B cell (primary cell): ENCODE measurements around the gene DMC1. TPM values are rescaled to one million over a fixed set of nuclear protein-coding genes. Genes with fewer than 3 reads are reported as not detected.

ENCODE experiments used
- ATAC-seq: fragments of 200-7000 bp; cut with Tn5 transposase; one replicate; pipeline ENCODE4 v1.10.0; 2021; ENCODE audit warnings: low read depth, mild to moderate bottlenecking, moderate number of reproducible peaks, moderate library complexity
- CTCF ChIA-PET: fragments of 350-600 bp; sonication (Branson Sonifier 250); formaldehyde crosslinking; loops from one replicate; lab custom pipeline; 2021; ENCODE audit warnings: antibody characterized with exemption, inconsistent platforms; lab: Charles Lee
- POLR2A ChIA-PET: fragments of 350-600 bp; sonication (Branson Sonifier 250); formaldehyde crosslinking; loops from one replicate; lab custom pipeline; 2021; ENCODE audit warnings: antibody characterized with exemption; lab: Charles Lee
- DNase-seq: peaks from one replicate; pipeline ENCODE4 v3.0.0; 2013
- H2AFZ ChIP-seq: 2 replicates; pipeline ENCODE4 v1.6.1; 2012; ENCODE audit warnings: mild to moderate bottlenecking, low read depth, low read length; ENCODE audit not compliant: insufficient read depth, poor library complexity, severe bottlenecking
- H3K27ac ChIP-seq, 2 donors: 1 replicate in 1 of 2; 2 replicates in 1 of 2; pipeline ENCODE4 v1.5.1; 2012 to 2013; ENCODE audit warnings: low read length in 2 of 2, mild to moderate bottlenecking in 2 of 2, moderate library complexity in 1 of 2
- H3K27me3 ChIP-seq, 4 experiments: fragments of 200-600 bp in 1 of 4; sonication (generic) in 1 of 4; replicated peaks in 1 of 4; 1 replicate in 2 of 4; 2 replicates in 2 of 4; pipeline versions ENCODE4 v1.6.1 to v1.7.0; 2013 to 2016; ENCODE audit warnings: low read length in 3 of 4, mild to moderate bottlenecking in 2 of 4, mixed read lengths in 1 of 4, moderate library complexity in 1 of 4; ENCODE audit not compliant: insufficient read depth in 4 of 4, control insufficient read depth in 3 of 4; ENCODE audit errors: control extremely low read depth in 1 of 4
- H3K36me3 ChIP-seq, 2 experiments: replicated peaks in 1 of 2; 1 replicate in 1 of 2; 2 replicates in 1 of 2; pipeline versions ENCODE4 v1.6.1 to v1.7.1; 2013; ENCODE audit warnings: low read length in 1 of 2; ENCODE audit not compliant: insufficient read depth in 2 of 2, control insufficient read depth in 1 of 2; ENCODE audit errors: control extremely low read depth in 1 of 2, extremely low read depth in 1 of 2
- H3K4me1 ChIP-seq, 2 donors: fragments of 200-600 bp in 1 of 2; sonication (generic) in 1 of 2; 1 replicate in 1 of 2; 2 replicates in 1 of 2; pipeline versions ENCODE4 v1.5.1 to v1.6.1; 2013 to 2017; ENCODE audit warnings: low read length in 2 of 2; ENCODE audit not compliant: control insufficient read depth in 2 of 2, insufficient read depth in 2 of 2
- H3K4me2 ChIP-seq: replicated peaks from 2 replicates; pipeline ENCODE3; 2012; ENCODE audit warnings: mild to moderate bottlenecking, low read depth, low read length; ENCODE audit not compliant: poor library complexity, severe bottlenecking
- H3K4me3 ChIP-seq, 5 experiments: fragments of 200-600 bp in 1 of 5; sonication (generic) in 1 of 5; 1 replicate in 3 of 5; 2 replicates in 2 of 5; pipeline versions ENCODE4 v1.5.1 to v1.7.0; 2011 to 2016; ENCODE audit warnings: low read length in 4 of 5, mild to moderate bottlenecking in 4 of 5, low read depth in 2 of 5, control low read depth in 1 of 5, moderate library complexity in 1 of 5; ENCODE audit not compliant: insufficient read depth in 1 of 5; ENCODE audit errors: control extremely low read depth in 1 of 5, extremely low read depth in 1 of 5
- H3K79me2 ChIP-seq: fragments of 200-600 bp; sonication (generic); one replicate; pipeline ENCODE4 v1.6.0; 2016; ENCODE audit warnings: low read length; ENCODE audit not compliant: control insufficient read depth, insufficient read depth
- H3K9ac ChIP-seq: fragments of 200-600 bp; sonication (generic); 2 replicates; pipeline ENCODE4 v1.6.1; 2017; ENCODE audit warnings: mild to moderate bottlenecking, low read length, moderate library complexity
- H3K9me3 ChIP-seq, 3 donors: one replicate each; pipeline versions ENCODE4 v1.6.1 to v1.7.1; 2013; ENCODE audit warnings: low read length in 2 of 3; ENCODE audit not compliant: control insufficient read depth in 2 of 3, insufficient read depth in 1 of 3; ENCODE audit errors: control extremely low read depth in 1 of 3
- H4K20me1 ChIP-seq: 2 replicates; pipeline ENCODE4 v1.6.0; 2012; ENCODE audit warnings: mild to moderate bottlenecking, low read length; ENCODE audit not compliant: insufficient read depth, control insufficient read depth, poor library complexity, severe bottlenecking
- H3K27ac Mint-ChIP-seq: one replicate; pipeline ENCODE4 v1.8.0; 2021; ENCODE audit warnings: mixed read lengths
- H3K27me3 Mint-ChIP-seq: one replicate; pipeline ENCODE4 v1.8.0; 2021; ENCODE audit warnings: mixed read lengths
- H3K4me1 Mint-ChIP-seq: one replicate; pipeline ENCODE4 v1.8.0; 2021; ENCODE audit warnings: mixed read lengths
- H3K4me3 Mint-ChIP-seq: one replicate; pipeline ENCODE4 v1.8.0; 2021; ENCODE audit warnings: mixed read lengths
- H3K9me3 Mint-ChIP-seq: one replicate; pipeline ENCODE4 v1.8.0; 2022; ENCODE audit warnings: mixed read lengths; ENCODE audit not compliant: insufficient read depth
- CTCF ChIP-seq: fragments of 200-600 bp; IDR thresholded peaks from one replicate; pipeline ENCODE4 v1.8.0; 2022; ENCODE audit warnings: antibody characterized with exemption, mild to moderate bottlenecking
- EZH2 ChIP-seq: IDR thresholded peaks from 2 replicates; pipeline ENCODE4 v1.6.1; 2012; ENCODE audit warnings: borderline replicate concordance, low read depth, mild to moderate bottlenecking, moderate library complexity, low read length; ENCODE audit not compliant: insufficient read depth, poor library complexity, severe bottlenecking
- WGBS: methylation state at CpG from one replicate; pipeline ENCODE4 v1.1.5; 2013; ENCODE audit warnings: missing lambda C conversion rate; ENCODE audit not compliant: insufficient coverage; 5-methylcytosine and 5-hydroxymethylcytosine counted together
- intact Hi-C: fragments of 100-400 bp; cut with micrococcal nuclease; formaldehyde crosslinking; loops from one replicate; pipeline ENCODE4 v1.10.0; 2022
- polyA plus RNA-seq: library from polyadenylated mRNA; depleted of rRNA; stranded (reverse); fragments of >200 nt; gene quantifications from 2 replicates; pipeline ENCODE4 v1.2.3, GENCODE V29; 2012
- total RNA-seq, 2 donors: library from RNA; stranded (reverse); fragments of 120-200 nt in 1 of 2; gene quantifications; 1 replicate in 1 of 2; 2 replicates in 1 of 2; pipeline versions ENCODE4 v1.2.3 to v1.2.4, GENCODE V29; 2013 to 2022

DMC1 gene
- total and polyA plus RNA-seq, 2 donors (not counting 1 experiment from before 2014, with no cell fraction given), result 0.64 TPM; not detected in 1

- intact Hi-C loops, result no loop called here
- Histone ChIP-seq H3K27me3 (no peaks in the 10 kb centered on the region), H3K4me3 (no peak overlapping the region), H3K27ac (no peak overlapping the region), H3K9me3 (no peaks in the 10 kb centered on the region), H3K4me1 (no peaks in the 10 kb centered on the region), H3K36me3 (peaks cover 6 to 63% of the 10 kb centered on the region in 2 experiments), H3K4me2 (no peak overlapping the region), H3K79me2 (no peaks in the 10 kb centered on the region), H3K9ac (no peak overlapping the region), H4K20me1 (peaks cover 11% of the 10 kb centered on the region), H2AFZ (no peak overlapping the region)
- no peak for ATAC-seq
- POLR2A ChIA-PET, result interaction anchor here (1.5 kb wide), 1 partner anchor 16 kb away, joined by 5 read pairs; no protein-coding TSS in a partner anchor
- CTCF ChIA-PET, result interaction anchor here (0.9 to 1.0 kb wide), 2 partner anchors 30 to 91 kb away, joined by 3 read pairs; no protein-coding TSS in a partner anchor
- peaks cover 2% of the 10 kb centered on the region for H3K4me1 Mint-ChIP-seq
- H3K4me3 Mint-ChIP-seq, result no peak overlapping the region
- 100% methylated on average over 3 of the region's 3 CpGs for WGBS
- DNase-seq, result no peak
- TF ChIP-seq EZH2 (no peak), CTCF (no peak)
- H3K9me3 Mint-ChIP-seq, result no peaks in the 10 kb centered on the region
- no peaks in the 10 kb centered on the region for H3K27me3 Mint-ChIP-seq
- peak overlapping the region; percentile 17 for H3K27ac Mint-ChIP-seq
Observed at GRCh38 chr22:38481162-38481870, 88.7 kb downstream of the DMC1 start.

- Mint-ChIP-seq H3K4me1 (peaks cover 1% of the 10 kb centered on the region), H3K9me3 (no peaks in the 10 kb centered on the region), H3K4me3 (no peak overlapping the region), H3K27ac (peak overlapping the region; percentile 32), H3K27me3 (peaks cover under 1% of the 10 kb centered on the region)
- H3K4me1 ChIP-seq, result no peaks in the 10 kb centered on the region
- H3K36me3 ChIP-seq, result peaks cover 6 to 44% of the 10 kb centered on the region in 2 experiments
- no peak overlapping the region for H2AFZ ChIP-seq
- intact Hi-C loops, result no loop called here
- no peak for DNase-seq
- H3K4me2 ChIP-seq, result no peak overlapping the region
- WGBS, result 86% methylated on average over 1 of the region's 7 CpGs
- POLR2A ChIA-PET, result interaction anchor here (0.7 kb wide), 1 partner anchor 10 kb away, joined by 4 read pairs; no protein-coding TSS in a partner anchor
- no peak for TF ChIP-seq EZH2
- H3K27me3 ChIP-seq, result no peaks in the 10 kb centered on the region
- H3K79me2 ChIP-seq, result no peaks in the 10 kb centered on the region
- no peaks in the 10 kb centered on the region for H3K9me3 ChIP-seq
- H3K9ac ChIP-seq, result no peak overlapping the region
- no peak overlapping the region for H3K4me3 ChIP-seq
- peak overlapping the region in 1 of 2 donors; percentile 55 for H3K27ac ChIP-seq
- CTCF ChIA-PET, result no interaction called here
- no peaks in the 10 kb centered on the region for H4K20me1 ChIP-seq
- ATAC-seq, result no peak
Observed at GRCh38 chr22:38479096-38479837, 90.7 kb downstream of the DMC1 start.
